NCI-H460 (cell line): ENCODE data around the gene C2CD4A. TPM values are rescaled to one million over a fixed set of nuclear protein-coding genes. Genes with fewer than 3 reads are reported as not detected.

Source experiments
- DNase-seq: peaks from one replicate; pipeline ENCODE4 v3.0.0-alpha.2; 2016; ENCODE audit warnings: low read depth; ENCODE audit errors: extremely low read depth
- total RNA-seq: library from RNA; depleted of rRNA; stranded (reverse); fragments of >200 nt; shearing (Covaris generic); gene quantifications from 2 replicates; pipeline ENCODE4 v1.2.3, GENCODE V29; 2014

C2CD4A gene
- total RNA-seq, 1 experiment from 2014 or later: 0.72 TPM

GRCh38 chr15:62059108-62059815, 7.5 kb upstream of the C2CD4A start:
- DNase-seq: no peak

GRCh38 chr15:62059816-62060112, 7.0 kb upstream of the C2CD4A start:
- no peak for DNase-seq

- DNase-seq: peak; percentile 89
Observed at GRCh38 chr15:62060113-62060895, 6.5 kb upstream of the C2CD4A start, which contains the start of gene VPS13C. VPS13C (minus strand) TSS chr15:62060447; CDS start chr15:62060374, 73 bp downstream.

- DNase-seq: no peak
Observed at GRCh38 chr15:62060896-62061280, 5.9 kb upstream of the C2CD4A start.

- peak; percentile 55 for DNase-seq
Observed at GRCh38 chr15:62063825-62064635, 2.7 kb upstream of the C2CD4A start.

- DNase-seq: no peak
Observed at GRCh38 chr15:62067448-62068044, 769 bp downstream of the C2CD4A start.

- DNase-seq: peak; percentile 55
Observed at GRCh38 chr15:62068071-62068809, 1.5 kb downstream of the C2CD4A start.

- no peak for DNase-seq
Observed at GRCh38 chr15:62068810-62069167, 2.0 kb downstream of the C2CD4A start.

- DNase-seq: no peak
Observed at GRCh38 chr15:62069551-62069950, 2.8 kb downstream of the C2CD4A start.

- DNase-seq: no peak
Observed at GRCh38 chr15:62071711-62072308, 5.0 kb downstream of the C2CD4A start.

- DNase-seq: no peak
Observed at GRCh38 chr15:62075595-62076277, 9.0 kb downstream of the C2CD4A start.

- no peak for DNase-seq
Observed at GRCh38 chr15:62079594-62079993, 12.8 kb downstream of the C2CD4A start.

GRCh38 chr15:62083194-62084154, 16.7 kb downstream of the C2CD4A start:
- no peak for DNase-seq

- no peak for DNase-seq
Observed at GRCh38 chr15:62085740-62086139, 19.0 kb downstream of the C2CD4A start.

GRCh38 chr15:62087671-62088352, 21.0 kb downstream of the C2CD4A start:
- peak; percentile 84 for DNase-seq

- DNase-seq: no peak
Observed at GRCh38 chr15:62088353-62088693, 21.5 kb downstream of the C2CD4A start.

- no peak for DNase-seq
Observed at GRCh38 chr15:62089616-62090015, 22.8 kb downstream of the C2CD4A start.

GRCh38 chr15:62090988-62091387, 24.2 kb downstream of the C2CD4A start:
- no peak for DNase-seq
